Spleen (tissue), 11 donors: ENCODE measurements around the gene CCDC154. TPM values are rescaled to one million over a fixed set of nuclear protein-coding genes. Genes with fewer than 3 reads are reported as not detected.

Experiments used
- DNase-seq: peaks from one replicate; pipeline ENCODE4 v3.0.0-alpha.2; 2020
- H3K27ac ChIP-seq, 8 donors: fragments of 200-600 bp; sonication (generic) in 7 of 8; 1 replicate in 4 of 8; 2 replicates in 4 of 8; pipeline versions ENCODE4 v1.5.0 to v1.8.0; 2016 to 2021; ENCODE audit warnings: inconsistent platforms in 4 of 8, mild to moderate bottlenecking in 4 of 8, moderate library complexity in 1 of 8
- H3K27me3 ChIP-seq, 7 donors: fragments of 200-600 bp; sonication (generic) in 6 of 7; replicated peaks in 1 of 7; 1 replicate in 4 of 7; 2 replicates in 3 of 7; pipeline versions ENCODE4 v1.5.0 to v1.8.0; 2016 to 2021; ENCODE audit warnings: inconsistent platforms in 3 of 7, mild to moderate bottlenecking in 1 of 7
- H3K36me3 ChIP-seq, 6 donors: fragments of 200-600 bp; sonication (generic) in 5 of 6; 1 replicate in 4 of 6; 2 replicates in 2 of 6; pipeline versions ENCODE4 v1.5.0 to v1.8.0; 2016 to 2021; ENCODE audit warnings: inconsistent platforms in 2 of 6
- H3K4me1 ChIP-seq, 6 donors: fragments of 200-600 bp; sonication (generic) in 5 of 6; 1 replicate in 3 of 6; 2 replicates in 3 of 6; pipeline versions ENCODE4 v1.5.0 to v1.8.0; 2016 to 2021; ENCODE audit warnings: inconsistent platforms in 3 of 6
- H3K4me3 ChIP-seq, 8 donors: fragments of 200-600 bp; sonication (generic) in 7 of 8; 1 replicate in 4 of 8; 2 replicates in 4 of 8; pipeline versions ENCODE4 v1.5.0 to v1.8.0; 2016 to 2021; ENCODE audit warnings: inconsistent platforms in 4 of 8, mild to moderate bottlenecking in 4 of 8, moderate library complexity in 2 of 8
- H3K9me3 ChIP-seq, 8 donors: fragments of 200-600 bp; sonication (generic) in 7 of 8; 1 replicate in 4 of 8; 2 replicates in 4 of 8; pipeline versions ENCODE4 v1.5.0 to v1.8.0; 2016 to 2021; ENCODE audit warnings: inconsistent platforms in 4 of 8
- POLR2A ChIP-seq, 3 donors: fragments of 450-650 bp; IDR thresholded peaks; one replicate each; pipeline ENCODE4 v1.5.1; 2017; ENCODE audit warnings: antibody characterized with exemption in 3 of 3, mild to moderate bottlenecking in 1 of 3
- POLR2AphosphoS5 ChIP-seq, 3 donors: sonication (generic); formaldehyde crosslinking; IDR thresholded peaks; one replicate each; pipeline ENCODE4 v1.5.1; 2017; ENCODE audit warnings: antibody characterized with exemption in 3 of 3
- WGBS, 5 donors: extraction: QIAGEN DNeasy Blood & Tissue Kit in 3 of 5; methylation state at CpG; one replicate each; pipeline versions ENCODE4 v1.1.5 to v1.1.7; 2013 to 2018; 5-methylcytosine and 5-hydroxymethylcytosine counted together
- intact Hi-C: fragments of 100-400 bp; cut with DNase I; formaldehyde crosslinking; loops from one replicate; pipeline ENCODE4 v1.15.0; 2023; ENCODE audit warnings: low total_unique reads
- polyA plus RNA-seq, 3 donors: library from polyadenylated mRNA; stranded (reverse); fragments of 200-250 nt; gene quantifications; one replicate each; pipeline ENCODE4 v1.2.1, GENCODE V29; 2013
- total RNA-seq, 7 donors: library from RNA; depleted of rRNA in 3 of 7; stranded (reverse); fragments of >200 nt in 3 of 7; fragmentation: NEBNext Ultra II Directional in 4 of 7; extraction: Animal tissue kit (Norgen Biotek cat#: 25700) in 4 of 7; gene quantifications; one replicate each; pipeline versions ENCODE4 v1.1.0 to v1.2.1, GENCODE V29; 2016 to 2021
- TF ChIP-seq, protein P1 (sequence below), 11 experiments: fragments of 200-600 bp in 7 of 11; fragments of 450-650 bp in 4 of 11; sonication (generic) in 4 of 11; IDR thresholded peaks in 8 of 11; conservative IDR thresholded peaks in 3 of 11; 1 replicate in 7 of 11; 2 replicates in 4 of 11; pipeline versions ENCODE4 v1.4.0 to v1.8.0; 2016 to 2021; ENCODE audit warnings: antibody characterized with exemption in 11 of 11, inconsistent platforms in 4 of 11, mild to moderate bottlenecking in 1 of 11
- donor health status: healthy with polysubstance abuse.
- donor health status: DM: no; HTN: no; CAD: no; lungs with moderate emphysema.
- donor health status: DM: no; HTN: no; CAD: no.
- donor health status: Bipolar disorder and iron deficiency.
- donor health status: healthy.
- donor health status: DM: no; HTN: no; CAD: no.
- donor health status: DM: yes; HTN: yes; CAD: no.

Gene CCDC154
- total and polyA plus RNA-seq, 10 donors: 1.6 to 18.2 (median 5.5) TPM

DNA sequence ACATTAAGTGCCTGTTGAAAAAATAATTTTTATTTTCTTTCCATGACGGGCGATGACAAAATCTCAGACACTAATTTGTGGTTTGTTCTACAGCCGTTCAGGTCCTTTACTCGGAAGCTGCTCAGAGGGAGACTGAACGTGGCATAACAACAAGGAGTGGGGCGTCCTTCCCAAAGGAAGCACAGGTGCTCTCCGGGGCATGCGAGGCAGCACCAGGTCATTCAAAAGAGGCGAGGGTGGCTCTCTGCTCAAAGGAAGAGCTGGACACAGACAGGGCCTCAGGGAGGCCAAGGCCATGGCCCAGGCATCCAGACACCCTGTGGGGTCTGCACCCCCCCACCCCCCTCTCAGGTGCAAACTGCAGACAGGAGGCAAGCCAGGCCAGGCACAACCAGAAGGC is 46.0 kb downstream of the CCDC154 start:
- intact Hi-C loops: no loop called here
- 94 to 97% (median 95%) methylated on average over 9 of the region's 9 CpGs for WGBS, 5 donors
- peaks cover 0 to 100% (median 80%) of the 10 kb centered on the region in 6 donors for H3K36me3 ChIP-seq
- H3K4me1 ChIP-seq: no peaks in the 10 kb centered on the region
- no peak for DNase-seq
- no peak overlapping the region for H3K27ac ChIP-seq
- TF ChIP-seq, protein P1, sequence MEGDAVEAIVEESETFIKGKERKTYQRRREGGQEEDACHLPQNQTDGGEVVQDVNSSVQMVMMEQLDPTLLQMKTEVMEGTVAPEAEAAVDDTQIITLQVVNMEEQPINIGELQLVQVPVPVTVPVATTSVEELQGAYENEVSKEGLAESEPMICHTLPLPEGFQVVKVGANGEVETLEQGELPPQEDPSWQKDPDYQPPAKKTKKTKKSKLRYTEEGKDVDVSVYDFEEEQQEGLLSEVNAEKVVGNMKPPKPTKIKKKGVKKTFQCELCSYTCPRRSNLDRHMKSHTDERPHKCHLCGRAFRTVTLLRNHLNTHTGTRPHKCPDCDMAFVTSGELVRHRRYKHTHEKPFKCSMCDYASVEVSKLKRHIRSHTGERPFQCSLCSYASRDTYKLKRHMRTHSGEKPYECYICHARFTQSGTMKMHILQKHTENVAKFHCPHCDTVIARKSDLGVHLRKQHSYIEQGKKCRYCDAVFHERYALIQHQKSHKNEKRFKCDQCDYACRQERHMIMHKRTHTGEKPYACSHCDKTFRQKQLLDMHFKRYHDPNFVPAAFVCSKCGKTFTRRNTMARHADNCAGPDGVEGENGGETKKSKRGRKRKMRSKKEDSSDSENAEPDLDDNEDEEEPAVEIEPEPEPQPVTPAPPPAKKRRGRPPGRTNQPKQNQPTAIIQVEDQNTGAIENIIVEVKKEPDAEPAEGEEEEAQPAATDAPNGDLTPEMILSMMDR (IDR thresholded peaks at IDR 0.05 in 8 of 11, conservative IDR thresholded peaks at IDR 0.05 in 3 of 11): no peak
- no peak for TF ChIP-seq POLR2A (IDR thresholded peaks at IDR 0.05)
- no peak for TF ChIP-seq POLR2AphosphoS5 (IDR thresholded peaks at IDR 0.05)
- no peaks in the 10 kb centered on the region for H3K27me3 ChIP-seq
- no peak overlapping the region for H3K4me3 ChIP-seq
- no peaks in the 10 kb centered on the region for H3K9me3 ChIP-seq

DNA sequence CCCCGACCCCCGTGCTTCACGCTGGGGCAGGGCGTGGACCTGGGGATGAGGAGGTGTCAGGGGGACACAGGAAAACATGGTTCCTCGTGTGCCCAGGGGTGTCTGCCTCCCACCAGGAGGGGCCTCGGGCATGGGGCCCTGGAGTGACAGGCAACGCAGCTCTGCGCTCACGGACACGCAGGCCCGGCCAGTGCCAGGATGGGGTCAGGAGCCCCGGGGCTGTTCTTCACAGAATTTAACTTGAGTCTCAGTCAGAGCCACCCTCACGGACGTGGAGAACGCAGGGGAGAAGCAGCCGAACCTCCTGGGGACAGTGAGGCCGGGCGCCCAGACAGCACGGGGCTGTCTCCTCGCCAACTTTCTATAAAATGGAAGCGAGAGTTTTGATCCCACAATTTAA is 46.6 kb downstream of the CCDC154 start:
- H3K36me3 ChIP-seq: peaks cover 0 to 100% (median 81%) of the 10 kb centered on the region in 6 donors
- TF ChIP-seq, protein P1 (IDR thresholded peaks at IDR 0.05 in 8 of 11, conservative IDR thresholded peaks at IDR 0.05 in 3 of 11): no peak
- no peak for TF ChIP-seq POLR2AphosphoS5 (IDR thresholded peaks at IDR 0.05)
- TF ChIP-seq POLR2A (IDR thresholded peaks at IDR 0.05): no peak
- WGBS, 5 donors: 96 to 98% (median 96%) methylated on average over 17 to 21 of the region's 21 CpGs
- H3K27me3 ChIP-seq: no peaks in the 10 kb centered on the region
- no peaks in the 10 kb centered on the region for H3K9me3 ChIP-seq
- no peaks in the 10 kb centered on the region for H3K4me1 ChIP-seq
- intact Hi-C loops: no loop called here
- no peak overlapping the region for H3K4me3 ChIP-seq
- DNase-seq: no peak
- no peak overlapping the region for H3K27ac ChIP-seq

DNA sequence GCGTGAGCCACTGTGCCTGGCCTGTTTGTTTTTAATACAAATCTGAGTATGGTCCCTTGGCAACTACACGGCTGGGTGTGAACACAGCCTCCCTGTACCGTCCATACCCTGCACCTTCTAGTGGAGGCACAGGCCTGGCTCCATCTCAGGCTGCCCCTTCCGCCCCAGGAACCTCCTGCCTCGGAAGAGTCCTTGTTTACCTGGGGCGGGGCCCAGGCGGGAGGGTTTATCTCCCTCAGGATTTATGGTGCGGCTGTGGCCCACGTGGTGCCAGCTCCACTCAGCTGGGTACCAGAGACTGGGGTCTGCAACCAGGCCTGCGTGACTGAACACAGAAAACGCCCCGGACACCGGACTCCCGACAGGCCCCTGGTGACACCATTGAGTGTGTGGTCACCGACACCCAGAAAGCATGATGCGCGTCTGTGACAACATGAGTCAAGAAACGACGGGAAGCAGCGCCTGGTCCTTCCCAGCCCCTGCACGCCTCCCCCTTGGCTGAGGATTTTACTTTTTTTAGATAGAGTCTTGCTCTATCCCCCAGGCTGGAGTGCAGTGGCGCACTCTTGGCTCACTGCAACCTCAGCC is 48.8 kb downstream of the CCDC154 start:
- 92 to 97% (median 95%) methylated on average over 21 to 22 of the region's 22 CpGs for WGBS, 5 donors
- H3K36me3 ChIP-seq: peaks cover 0 to 100% (median 78%) of the 10 kb centered on the region in 6 donors
- no peak for DNase-seq
- H3K4me1 ChIP-seq: no peaks in the 10 kb centered on the region
- intact Hi-C loops: no loop called here
- no peak overlapping the region for H3K27ac ChIP-seq
- no peaks in the 10 kb centered on the region for H3K9me3 ChIP-seq
- TF ChIP-seq POLR2AphosphoS5 (IDR thresholded peaks at IDR 0.05) (peak in 1 of 3 donors; percentile 23), POLR2A (IDR thresholded peaks at IDR 0.05) (no peak)
- no peak overlapping the region for H3K4me3 ChIP-seq
- no peaks in the 10 kb centered on the region for H3K27me3 ChIP-seq

DNA sequence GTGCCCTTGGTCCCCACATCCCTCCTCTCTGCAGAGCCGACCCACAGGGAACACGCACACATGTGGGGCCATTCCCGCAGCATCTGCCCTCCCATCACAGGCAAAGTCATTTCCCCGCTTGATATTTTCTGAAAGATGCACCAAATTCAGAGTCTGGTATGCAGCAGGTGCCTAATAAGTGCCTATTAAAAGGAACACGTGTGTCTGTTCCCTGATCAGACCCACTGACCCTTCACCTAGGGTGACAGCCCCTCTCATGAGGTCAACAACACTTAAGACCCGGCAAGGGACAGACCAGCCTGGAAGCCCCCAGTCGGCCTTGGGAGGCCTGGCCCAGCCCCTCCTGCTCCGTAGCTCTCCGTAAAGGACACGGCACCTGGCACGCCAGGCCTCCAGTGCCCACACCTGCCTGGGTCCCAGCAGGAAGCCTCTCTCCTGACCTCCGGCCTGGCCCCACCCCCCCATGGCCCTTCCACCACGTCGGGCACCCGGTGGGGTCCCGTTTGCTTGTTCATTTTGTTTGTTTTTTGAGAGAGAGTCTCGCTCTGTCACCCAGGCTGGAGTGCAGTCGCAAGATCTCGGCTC is 49.9 kb downstream of the CCDC154 start:
- WGBS, 5 donors: 88 to 96% (median 92%) methylated on average over 18 to 19 of the region's 19 CpGs
- H3K27ac ChIP-seq: no peak overlapping the region
- H3K4me3 ChIP-seq: no peak overlapping the region
- H3K36me3 ChIP-seq: peaks cover 0 to 100% (median 79%) of the 10 kb centered on the region in 6 donors
- intact Hi-C loops: no loop called here
- no peaks in the 10 kb centered on the region for H3K27me3 ChIP-seq
- TF ChIP-seq POLR2A (IDR thresholded peaks at IDR 0.05) (no peak), POLR2AphosphoS5 (IDR thresholded peaks at IDR 0.05) (peak in 1 of 3 donors; percentile 37)
- H3K4me1 ChIP-seq: no peaks in the 10 kb centered on the region
- no peaks in the 10 kb centered on the region for H3K9me3 ChIP-seq
- no peak for DNase-seq

DNA sequence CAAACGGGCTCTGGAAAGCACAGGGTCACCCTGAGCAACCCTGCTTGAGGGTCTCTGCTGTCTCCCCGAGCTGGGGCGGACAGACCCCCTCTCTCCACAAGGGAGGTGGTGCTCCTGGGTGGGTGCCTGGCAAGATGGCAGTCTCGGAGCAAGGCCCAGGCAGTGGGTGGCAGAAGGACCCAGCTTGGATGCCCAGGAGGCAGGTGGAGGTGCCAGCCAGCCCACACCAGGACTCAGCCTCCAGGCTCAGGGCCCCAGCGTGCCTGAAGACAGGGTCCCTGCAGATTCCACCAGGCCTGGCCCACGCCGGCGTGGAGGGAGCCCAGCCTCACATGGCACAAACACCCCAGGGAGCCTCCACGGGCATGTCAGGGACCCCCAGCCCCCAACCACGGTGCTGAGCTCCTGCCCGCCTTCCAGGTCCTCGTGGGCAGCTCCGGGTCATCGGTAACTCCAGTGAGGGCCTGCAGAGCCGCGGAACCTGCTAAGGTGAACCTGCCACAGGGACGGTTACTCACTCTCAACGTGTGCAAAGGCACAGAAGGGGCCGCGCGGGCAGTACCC is 50.7 kb downstream of the CCDC154 start:
- no peak for DNase-seq
- H3K4me3 ChIP-seq: no peak overlapping the region
- no peaks in the 10 kb centered on the region for H3K9me3 ChIP-seq
- no peaks in the 10 kb centered on the region for H3K27me3 ChIP-seq
- TF ChIP-seq, protein P1 (IDR thresholded peaks at IDR 0.05 in 8 of 11, conservative IDR thresholded peaks at IDR 0.05 in 3 of 11): no peak
- TF ChIP-seq POLR2AphosphoS5 (IDR thresholded peaks at IDR 0.05): peak in 2 of 3 donors; percentile 20 to 47
- WGBS, 5 donors: 93 to 97% (median 96%) methylated on average over 16 to 21 of the region's 21 CpGs
- intact Hi-C loops: no loop called here
- H3K27ac ChIP-seq: no peak overlapping the region
- no peaks in the 10 kb centered on the region for H3K4me1 ChIP-seq
- H3K36me3 ChIP-seq: peaks cover 0 to 100% (median 77%) of the 10 kb centered on the region in 6 donors
